GM23248 (cell line): ENCODE results near the gene RSL1D1. TPM values are rescaled to one million over a fixed set of nuclear protein-coding genes. Genes with fewer than 3 reads are reported as not detected.

Source experiments
- DNase-seq: peaks from one replicate; pipeline ENCODE4 v3.0.0-alpha.2; 2015
- H2AFZ ChIP-seq: fragments of 200-600 bp; sonication (generic); 2 replicates; pipeline ENCODE4 v1.6.1; 2016; ENCODE audit warnings: antibody characterized with exemption
- H3F3A ChIP-seq: fragments of 200-600 bp; sonication (generic); 2 replicates; pipeline ENCODE4 v1.6.1; 2016; ENCODE audit warnings: mild to moderate bottlenecking, antibody characterized with exemption, mixed run types; ENCODE audit not compliant: insufficient read depth
- H3K27ac ChIP-seq: fragments of 200-600 bp; sonication (generic); 2 replicates; pipeline ENCODE4 v1.5.1; 2016; ENCODE audit warnings: mild to moderate bottlenecking
- H3K27me3 ChIP-seq: fragments of 200-600 bp; sonication (generic); replicated peaks from 2 replicates; pipeline ENCODE4 v1.6.1; 2016; ENCODE audit warnings: mild to moderate bottlenecking; ENCODE audit not compliant: insufficient read depth
- H3K36me3 ChIP-seq: fragments of 200-600 bp; sonication (generic); 2 replicates; pipeline ENCODE4 v1.6.1; 2016; ENCODE audit warnings: low read depth, mild to moderate bottlenecking
- H3K4me1 ChIP-seq: fragments of 200-600 bp; sonication (generic); 2 replicates; pipeline ENCODE4 v1.6.1; 2016; ENCODE audit warnings: mild to moderate bottlenecking; ENCODE audit not compliant: insufficient read depth
- H3K4me2 ChIP-seq: fragments of 200-600 bp; sonication (generic); one replicate; pipeline ENCODE4 v1.6.1; 2016; ENCODE audit warnings: mild to moderate bottlenecking; ENCODE audit not compliant: unreplicated experiment
- H3K4me3 ChIP-seq: fragments of 200-600 bp; sonication (generic); 2 replicates; pipeline ENCODE4 v1.5.1; 2016; ENCODE audit warnings: mild to moderate bottlenecking
- H3K79me2 ChIP-seq: fragments of 200-600 bp; sonication (generic); 2 replicates; pipeline ENCODE4 v1.6.1; 2016; ENCODE audit warnings: mild to moderate bottlenecking; ENCODE audit not compliant: insufficient read depth
- H3K9ac ChIP-seq: fragments of 200-600 bp; sonication (generic); 2 replicates; pipeline ENCODE4 v1.6.1; 2016; ENCODE audit warnings: mild to moderate bottlenecking
- H3K9me2 ChIP-seq: fragments of 200-600 bp; sonication (generic); 2 replicates; pipeline ENCODE4 v1.6.1; 2016; ENCODE audit warnings: mixed run types, mild to moderate bottlenecking, moderate library complexity; ENCODE audit not compliant: insufficient read depth
- H3K9me3 ChIP-seq: fragments of 200-600 bp; sonication (generic); one replicate; pipeline ENCODE4 v1.6.1; 2017; ENCODE audit warnings: low read depth
- H4K20me1 ChIP-seq: fragments of 200-600 bp; sonication (generic); 2 replicates; pipeline ENCODE4 v1.6.0; 2016; ENCODE audit not compliant: insufficient read depth
- EZH2 ChIP-seq: fragments of 200-600 bp; sonication (generic); IDR thresholded peaks from 2 replicates; pipeline ENCODE4 v1.6.1; 2018; ENCODE audit warnings: antibody characterized with exemption, mild to moderate bottlenecking; ENCODE audit not compliant: insufficient read depth, poor library complexity, severe bottlenecking
- EZH2phosphoT487 ChIP-seq: fragments of 200-600 bp; sonication (generic); IDR thresholded peaks from 2 replicates; pipeline ENCODE4 v1.6.1; 2018; ENCODE audit warnings: antibody characterized with exemption, moderate library complexity, mild to moderate bottlenecking, low read depth; ENCODE audit not compliant: insufficient read depth
- WGBS, 2 experiments: methylation state at CpG; one replicate each; pipeline ENCODE4 v1.1.6; 2015 to 2017; ENCODE audit warnings: low lambda C conversion rate in 2 of 2, low coverage in 1 of 2; ENCODE audit errors: missing lambda C conversion rate in 2 of 2; 5-methylcytosine and 5-hydroxymethylcytosine counted together
- in situ Hi-C: fragments of 300-500 bp; cut with MboI; formaldehyde crosslinking; loops from 2 replicates; pipeline ENCODE4 v1.15.0; 2020
- polyA plus RNA-seq: library from polyadenylated mRNA; unstranded; fragments of >200 nt; fragmentation: Nextera tagmentation; extraction: Ambion mirVana; gene quantifications from 2 replicates; pipeline ENCODE4 v1.2.1, GENCODE V29; 2016
- total RNA-seq: library from RNA; depleted of rRNA; stranded (reverse); fragments of >200 nt; shearing (Covaris generic); gene quantifications from 2 replicates; pipeline ENCODE4 v1.2.3, GENCODE V29; 2014

The RSL1D1 gene
- total and polyA plus RNA-seq, 2 experiments from 2014 or later = 150 to 274 TPM

GRCh38 chr16:11806721-11807120 lies 44.6 kb downstream of the RSL1D1 start:
- DNase-seq = peak; percentile 69
- Histone ChIP-seq H3K9me2 (no peaks in the 10 kb centered on the region), H3K27me3 (no peaks in the 10 kb centered on the region), H3K9ac (no peak overlapping the region), H3K4me1 (peaks cover 6% of the 10 kb centered on the region), H4K20me1 (no peaks in the 10 kb centered on the region), H3K9me3 (no peaks in the 10 kb centered on the region), H3K4me3 (no peak overlapping the region), H3K27ac (no peak overlapping the region), H3K79me2 (no peaks in the 10 kb centered on the region), H3K4me2 (no peak overlapping the region), H2AFZ (no peak overlapping the region), H3F3A (peaks cover 10% of the 10 kb centered on the region; the same call in 1 of the 2 replicates), H3K36me3 (no peaks in the 10 kb centered on the region)
- 6 to 8% methylated on average over 8 of the region's 8 CpGs for WGBS, 2 experiments
- in situ Hi-C loops = loop anchor here (25.0 kb wide), 1 partner anchor 394 kb away; no protein-coding TSS in a partner anchor
- TF ChIP-seq EZH2phosphoT487 = no peak
- TF ChIP-seq EZH2 = no peak

DNA sequence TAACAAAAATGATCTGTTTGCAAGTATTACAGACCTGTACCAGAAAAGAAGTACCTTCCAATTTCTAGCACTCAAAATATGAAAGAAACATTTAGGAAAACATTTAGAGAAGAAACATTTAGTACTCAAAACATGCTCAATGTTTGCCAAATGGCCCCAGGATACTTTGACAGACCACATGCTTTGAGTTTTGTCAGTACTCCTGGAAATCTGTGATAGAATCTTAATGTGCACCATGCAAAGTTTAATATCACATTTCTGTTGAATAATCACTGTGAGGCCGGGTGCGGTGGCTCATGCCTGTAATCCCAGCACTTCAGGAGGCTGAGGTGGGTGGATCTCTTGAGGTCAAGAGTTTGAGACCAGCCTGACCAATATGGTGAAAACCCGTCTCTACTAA lies 45.8 kb downstream of the RSL1D1 start:
- H3F3A ChIP-seq = peaks cover 15% of the 10 kb centered on the region
- no peak overlapping the region for H2AFZ ChIP-seq
- H3K79me2 ChIP-seq = no peaks in the 10 kb centered on the region
- no peaks in the 10 kb centered on the region for H4K20me1 ChIP-seq
- no peak for TF ChIP-seq EZH2phosphoT487
- H3K27me3 ChIP-seq = no peaks in the 10 kb centered on the region
- no peaks in the 10 kb centered on the region for H3K9me3 ChIP-seq
- no peaks in the 10 kb centered on the region for H3K9me2 ChIP-seq
- no peak overlapping the region for H3K9ac ChIP-seq
- H3K27ac ChIP-seq = no peak overlapping the region
- in situ Hi-C loops = loop anchor here (25.0 kb wide), 1 partner anchor 393 kb away; no protein-coding TSS in a partner anchor
- H3K4me1 ChIP-seq = peaks cover 18% of the 10 kb centered on the region
- no peak overlapping the region for H3K4me2 ChIP-seq
- H3K36me3 ChIP-seq = no peaks in the 10 kb centered on the region
- no peak for DNase-seq
- WGBS, 2 experiments = 85 to 90% methylated on average over 3 of the region's 3 CpGs
- H3K4me3 ChIP-seq = no peak overlapping the region

GRCh38 chr16:11801481-11802021 lies 49.8 kb downstream of the RSL1D1 start:
- Histone ChIP-seq H3K4me1 (peaks cover 34% of the 10 kb centered on the region), H3K9me2 (no peaks in the 10 kb centered on the region), H2AFZ (no peak overlapping the region), H3K4me2 (peak overlapping the region; percentile 66), H3K27me3 (no peaks in the 10 kb centered on the region), H3K79me2 (peaks cover 25% of the 10 kb centered on the region), H3K4me3 (no peak overlapping the region), H3K27ac (peak overlapping the region; percentile 63), H3F3A (peaks cover 44% of the 10 kb centered on the region), H4K20me1 (no peaks in the 10 kb centered on the region), H3K36me3 (no peaks in the 10 kb centered on the region), H3K9ac (peak overlapping the region; percentile 24), H3K9me3 (no peaks in the 10 kb centered on the region)
- in situ Hi-C loops = loop anchor here (25.0 kb wide), 1 partner anchor 389 kb away; no protein-coding TSS in a partner anchor
- DNase-seq = peak; percentile 68
- TF ChIP-seq EZH2phosphoT487 (no peak), EZH2 (no peak)
- 49 to 62% methylated on average over 3 of the region's 3 CpGs for WGBS, 2 experiments

- peaks cover 48% of the 10 kb centered on the region for H3F3A ChIP-seq
- no peak overlapping the region for H3K27ac ChIP-seq
- peaks cover 40% of the 10 kb centered on the region for H3K4me1 ChIP-seq
- no peak overlapping the region for H3K9ac ChIP-seq
- H3K36me3 ChIP-seq = no peaks in the 10 kb centered on the region
- 98 to 100% methylated on average over 3 of the region's 3 CpGs for WGBS, 2 experiments
- H3K9me3 ChIP-seq = no peaks in the 10 kb centered on the region
- in situ Hi-C loops = loop anchor here (25.0 kb wide), 1 partner anchor 388 kb away; no protein-coding TSS in a partner anchor
- H3K9me2 ChIP-seq = no peaks in the 10 kb centered on the region
- H3K79me2 ChIP-seq = peaks cover 37% of the 10 kb centered on the region
- no peaks in the 10 kb centered on the region for H3K27me3 ChIP-seq
- no peak overlapping the region for H2AFZ ChIP-seq
- no peak for DNase-seq
- H4K20me1 ChIP-seq = no peaks in the 10 kb centered on the region
- no peak overlapping the region for H3K4me2 ChIP-seq
- H3K4me3 ChIP-seq = no peak overlapping the region
- no peak for TF ChIP-seq EZH2
Observed at GRCh38 chr16:11800382-11800718, 51.0 kb downstream of the RSL1D1 start.
